ENCODE measurements around the gene NCLN. TPM values are rescaled to one million over a fixed set of nuclear protein-coding genes. Genes with fewer than 3 reads are reported as not detected.

The NCLN gene
- total RNA-seq, 1 experiment from 2014 or later: 84.1 TPM

DNA sequence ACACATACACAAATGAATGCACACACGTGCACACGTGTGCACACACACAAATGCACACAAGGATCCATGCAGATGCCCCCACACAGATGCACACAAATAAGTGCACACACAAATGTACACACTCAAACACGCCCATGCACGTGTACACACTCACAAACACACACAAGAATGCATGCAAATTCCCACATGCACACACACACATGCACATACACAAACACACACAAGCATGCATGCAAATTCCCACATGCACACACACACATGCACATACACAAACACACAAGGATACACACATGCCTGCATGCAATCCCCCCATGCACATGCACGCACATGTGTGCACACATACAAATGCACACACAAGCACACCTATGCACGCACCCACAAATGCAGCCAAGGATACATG lies 36.6 kb upstream of the NCLN start:
- Mint-ChIP-seq H3K27me3 (ENCODE audit: insufficient read depth, unreplicated experiment) (no peaks in the 10 kb centered on the region), H3K4me1 (ENCODE audit: insufficient read depth, unreplicated experiment) (no peaks in the 10 kb centered on the region), H3K27ac (ENCODE audit: low read depth, unreplicated experiment) (no peak overlapping the region), H3K36me3 (ENCODE audit: insufficient read depth, unreplicated experiment) (peaks cover 27% of the 10 kb centered on the region), H3K4me3 (ENCODE audit: unreplicated experiment) (no peak overlapping the region), H3K9me3 (ENCODE audit: unreplicated experiment) (no peaks in the 10 kb centered on the region)
- TF ChIP-seq, protein P1, sequence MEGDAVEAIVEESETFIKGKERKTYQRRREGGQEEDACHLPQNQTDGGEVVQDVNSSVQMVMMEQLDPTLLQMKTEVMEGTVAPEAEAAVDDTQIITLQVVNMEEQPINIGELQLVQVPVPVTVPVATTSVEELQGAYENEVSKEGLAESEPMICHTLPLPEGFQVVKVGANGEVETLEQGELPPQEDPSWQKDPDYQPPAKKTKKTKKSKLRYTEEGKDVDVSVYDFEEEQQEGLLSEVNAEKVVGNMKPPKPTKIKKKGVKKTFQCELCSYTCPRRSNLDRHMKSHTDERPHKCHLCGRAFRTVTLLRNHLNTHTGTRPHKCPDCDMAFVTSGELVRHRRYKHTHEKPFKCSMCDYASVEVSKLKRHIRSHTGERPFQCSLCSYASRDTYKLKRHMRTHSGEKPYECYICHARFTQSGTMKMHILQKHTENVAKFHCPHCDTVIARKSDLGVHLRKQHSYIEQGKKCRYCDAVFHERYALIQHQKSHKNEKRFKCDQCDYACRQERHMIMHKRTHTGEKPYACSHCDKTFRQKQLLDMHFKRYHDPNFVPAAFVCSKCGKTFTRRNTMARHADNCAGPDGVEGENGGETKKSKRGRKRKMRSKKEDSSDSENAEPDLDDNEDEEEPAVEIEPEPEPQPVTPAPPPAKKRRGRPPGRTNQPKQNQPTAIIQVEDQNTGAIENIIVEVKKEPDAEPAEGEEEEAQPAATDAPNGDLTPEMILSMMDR (IDR thresholded peaks at IDR 0.05; ENCODE audit: unreplicated experiment): no peak
- ChIA-PET POLR2A (no interaction called here), CTCF (no interaction called here)
- DNase-seq (ENCODE audit: unreplicated experiment): no peak
- BruUV-seq (replicated peaks): no TSS peak
- intact Hi-C loops (cut with micrococcal nuclease): no loop called here

DNA sequence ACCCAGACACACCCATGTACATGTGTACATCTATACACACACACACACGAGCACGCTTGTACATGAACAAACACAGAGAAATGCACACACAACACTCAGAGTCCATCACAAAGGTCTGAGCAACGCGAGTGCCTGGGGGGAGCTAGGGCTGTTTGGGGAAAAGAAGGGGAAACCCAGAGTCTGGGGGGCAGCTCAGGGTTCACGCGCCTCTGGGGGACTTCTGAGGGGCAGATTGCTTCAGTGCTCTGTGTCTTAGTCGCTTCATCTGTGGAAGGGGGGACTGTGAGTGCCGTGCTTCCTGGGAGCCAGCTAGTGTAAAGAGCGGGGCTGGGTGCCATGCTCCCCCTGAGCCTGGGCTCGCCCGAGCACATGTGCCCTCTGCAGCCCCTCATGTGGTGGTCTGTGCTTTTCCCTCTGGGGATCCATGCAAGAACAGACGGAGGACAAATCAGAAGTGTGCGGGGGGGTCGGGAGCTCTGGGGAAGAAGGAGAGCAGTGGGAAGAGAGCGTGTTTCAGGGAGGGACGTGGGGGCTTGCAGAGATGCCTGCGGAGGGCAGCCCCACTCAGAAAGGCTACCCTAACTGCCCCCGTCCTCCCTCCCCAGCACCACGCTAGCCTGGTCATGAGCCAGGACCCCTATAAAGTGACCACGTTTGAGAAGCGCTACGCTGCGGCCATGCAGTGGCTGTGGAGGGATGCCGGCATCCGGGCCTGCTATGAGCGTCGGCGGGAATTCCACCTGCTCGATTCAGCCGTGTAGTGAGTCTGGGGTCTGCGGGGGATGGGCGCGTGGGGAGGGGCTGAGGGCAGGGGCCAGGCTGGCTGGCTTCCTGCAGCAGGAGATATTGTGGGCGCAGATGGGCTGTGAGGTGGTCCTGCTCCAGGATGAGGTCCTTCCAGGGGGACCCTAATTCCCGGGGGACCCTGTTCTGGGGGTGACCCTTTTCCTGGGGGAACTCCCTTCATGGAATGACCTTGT lies 35.9 kb upstream of the NCLN start:
- no peaks in the 10 kb centered on the region for H3K9me3 Mint-ChIP-seq (ENCODE audit: unreplicated experiment)
- H3K4me1 Mint-ChIP-seq (ENCODE audit: insufficient read depth, unreplicated experiment): no peaks in the 10 kb centered on the region
- H3K4me3 Mint-ChIP-seq (ENCODE audit: unreplicated experiment): no peak overlapping the region
- BruUV-seq (replicated peaks): no TSS peak
- ChIA-PET CTCF (no interaction called here), POLR2A (no interaction called here)
- intact Hi-C loops (cut with micrococcal nuclease): no loop called here
- H3K27ac Mint-ChIP-seq (ENCODE audit: low read depth, unreplicated experiment): no peak overlapping the region
- TF ChIP-seq, protein P1 (IDR thresholded peaks at IDR 0.05; ENCODE audit: unreplicated experiment): no peak
- H3K36me3 Mint-ChIP-seq (ENCODE audit: insufficient read depth, unreplicated experiment): peaks cover 28% of the 10 kb centered on the region
- no peaks in the 10 kb centered on the region for H3K27me3 Mint-ChIP-seq (ENCODE audit: insufficient read depth, unreplicated experiment)
- DNase-seq (ENCODE audit: unreplicated experiment): no peak

DNA sequence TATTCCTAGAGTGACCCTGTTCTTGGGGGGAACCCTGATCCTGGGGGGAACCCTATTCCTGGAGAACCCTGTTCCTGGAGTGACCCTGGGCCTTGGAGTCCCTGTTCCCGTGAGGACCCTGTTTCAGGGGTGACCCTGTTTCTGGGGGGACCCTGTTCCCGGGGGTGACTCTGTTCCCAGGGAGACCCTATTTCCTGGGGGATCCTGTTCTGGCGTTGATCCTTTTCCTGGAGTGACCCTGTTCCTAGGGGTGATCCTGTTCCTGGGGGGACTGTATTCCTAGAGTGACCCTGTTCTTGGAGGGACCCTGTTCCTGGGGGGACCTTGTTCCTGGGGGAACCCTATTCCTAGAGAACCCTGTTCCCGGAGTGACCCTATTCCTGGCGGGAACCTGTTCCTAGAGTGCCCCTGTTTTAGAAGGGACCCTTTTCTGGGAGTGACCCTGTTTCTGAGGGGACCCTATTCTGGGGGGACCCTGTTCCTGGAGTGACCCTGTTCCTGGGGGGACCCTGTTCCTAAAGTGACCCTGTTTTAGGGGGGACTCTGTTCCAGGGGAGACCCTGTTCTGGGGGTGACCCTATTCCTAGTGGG lies 34.9 kb upstream of the NCLN start:
- Mint-ChIP-seq H3K4me1 (ENCODE audit: insufficient read depth, unreplicated experiment) (peaks cover under 1% of the 10 kb centered on the region), H3K36me3 (ENCODE audit: insufficient read depth, unreplicated experiment) (peaks cover 38% of the 10 kb centered on the region), H3K27me3 (ENCODE audit: insufficient read depth, unreplicated experiment) (no peaks in the 10 kb centered on the region), H3K27ac (ENCODE audit: low read depth, unreplicated experiment) (no peak overlapping the region), H3K4me3 (ENCODE audit: unreplicated experiment) (no peak overlapping the region), H3K9me3 (ENCODE audit: unreplicated experiment) (no peaks in the 10 kb centered on the region)
- no TSS peak for BruUV-seq (replicated peaks)
- TF ChIP-seq, protein P1 (IDR thresholded peaks at IDR 0.05; ENCODE audit: unreplicated experiment): no peak
- ChIA-PET CTCF (interaction anchor here (1.5 to 2.7 kb wide), 2 partner anchors 9 to 22 kb away, joined by 9 to 10 read pairs; no protein-coding TSS in a partner anchor), POLR2A (interaction anchor here (2.7 kb wide), 1 partner anchor 8 kb away, joined by 10 read pairs; no protein-coding TSS in a partner anchor)
- intact Hi-C loops (cut with micrococcal nuclease): no loop called here
- no peak for DNase-seq (ENCODE audit: unreplicated experiment)
